Inflammatory macrophage (primary cell): Measurements from ENCODE around the gene ANXA9.

Experiments
- DNase-seq, 2 donors: peaks; one replicate each; pipeline ENCODE4 v3.0.0-alpha.2; 2020 to 2022

The ANXA9 gene

DNA sequence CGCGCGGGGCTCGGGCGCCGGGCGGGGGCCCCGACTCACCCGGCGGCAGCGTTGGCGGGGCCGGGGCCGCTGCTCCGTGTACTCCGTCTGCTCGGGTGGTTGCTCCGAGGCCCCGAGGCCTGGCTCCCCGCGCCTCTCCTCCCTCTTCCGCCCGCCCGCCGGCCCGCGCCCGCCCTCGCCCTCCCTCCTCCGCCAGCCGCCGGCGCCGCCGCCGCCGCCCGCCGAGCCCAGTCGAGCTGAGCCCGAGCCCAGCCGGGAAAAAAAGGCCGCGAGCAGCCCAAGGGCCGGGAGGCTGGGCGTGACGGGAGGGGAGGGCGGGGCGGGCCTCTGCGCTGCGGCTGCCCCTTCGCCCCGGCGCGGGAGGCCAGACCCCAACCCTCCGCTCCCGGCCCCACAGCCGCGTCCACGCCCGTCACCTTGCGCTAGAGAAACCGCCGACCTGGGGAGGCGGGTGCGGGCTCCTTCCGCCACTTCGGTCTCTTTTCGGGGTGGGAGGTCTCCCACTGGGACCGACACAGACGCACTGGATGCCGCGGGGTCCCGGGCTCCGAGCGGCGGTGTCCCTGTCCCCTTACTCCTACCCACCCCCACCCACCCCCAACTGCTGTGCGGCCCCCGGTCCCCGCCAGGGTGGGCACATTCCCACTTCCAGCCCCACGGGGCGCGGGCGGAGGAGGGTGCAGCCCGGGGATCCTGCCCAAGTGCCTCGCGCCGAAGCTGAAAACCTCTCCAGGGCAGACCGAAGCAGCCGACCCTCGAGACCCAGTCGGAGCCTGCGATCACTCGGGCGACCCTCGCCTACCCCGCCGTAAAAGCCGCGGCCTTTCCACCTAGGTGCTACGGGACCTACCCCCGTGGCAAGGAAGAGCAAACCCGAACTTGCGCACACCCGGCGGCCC lies 7.3 kb upstream of the ANXA9 start, which contains the start of gene CERS2:
CERS2 (minus strand) TSS at position 256 of the 899 bp plus-strand sequence. CDS start 5,745 bp downstream, outside the sequence.
- DNase-seq, result peak; percentile 60 to 65

DNA sequence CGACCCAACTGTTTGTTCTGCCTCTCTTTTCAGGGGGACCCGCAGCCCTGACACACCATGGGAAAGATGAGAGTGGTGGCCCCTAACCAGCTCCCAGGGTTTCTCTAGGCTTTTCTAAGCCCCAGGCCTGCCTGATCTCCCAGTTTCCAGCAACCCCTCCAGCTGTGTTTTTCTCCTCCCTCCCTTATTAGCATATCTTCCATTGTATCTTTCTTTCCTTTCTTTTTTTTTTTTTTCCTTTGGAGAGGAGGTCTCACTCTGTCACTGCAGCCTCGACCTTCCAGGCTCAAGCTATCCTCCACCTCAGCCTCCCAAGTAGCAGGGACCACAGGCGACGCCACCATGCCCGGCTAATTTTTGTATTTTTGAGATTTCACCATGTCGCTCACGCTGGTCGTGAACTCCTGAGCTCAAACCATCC lies 5.7 kb upstream of the ANXA9 start:
- DNase-seq, result no peak

- peak; percentile 91 to 94 for DNase-seq
Observed at GRCh38 chr1:150976879-150977694, 5.0 kb upstream of the ANXA9 start.

- peak; percentile 92 to 95 for DNase-seq
Observed at GRCh38 chr1:150979092-150980056, 2.7 kb upstream of the ANXA9 start.

- no peak for DNase-seq
Observed at GRCh38 chr1:150981177-150981804, 801 bp upstream of the ANXA9 start.

GRCh38 chr1:150985179-150985825 lies 3.2 kb downstream of the ANXA9 start:
- DNase-seq, result no peak

GRCh38 chr1:150987924-150988323 lies 5.8 kb downstream of the ANXA9 start:
- no peak for DNase-seq

GRCh38 chr1:150992626-150993025 lies 10.5 kb downstream of the ANXA9 start:
- no peak for DNase-seq

GRCh38 chr1:150994248-150994647 lies 12.2 kb downstream of the ANXA9 start:
- DNase-seq, result no peak

GRCh38 chr1:150995460-150995859 lies 13.4 kb downstream of the ANXA9 start:
- DNase-seq, result no peak

- DNase-seq, result peak; percentile 36 to 45
Observed at GRCh38 chr1:150995896-150996295, 13.8 kb downstream of the ANXA9 start.

GRCh38 chr1:150997126-150997872 lies 15.2 kb downstream of the ANXA9 start:
- DNase-seq, result no peak

DNA sequence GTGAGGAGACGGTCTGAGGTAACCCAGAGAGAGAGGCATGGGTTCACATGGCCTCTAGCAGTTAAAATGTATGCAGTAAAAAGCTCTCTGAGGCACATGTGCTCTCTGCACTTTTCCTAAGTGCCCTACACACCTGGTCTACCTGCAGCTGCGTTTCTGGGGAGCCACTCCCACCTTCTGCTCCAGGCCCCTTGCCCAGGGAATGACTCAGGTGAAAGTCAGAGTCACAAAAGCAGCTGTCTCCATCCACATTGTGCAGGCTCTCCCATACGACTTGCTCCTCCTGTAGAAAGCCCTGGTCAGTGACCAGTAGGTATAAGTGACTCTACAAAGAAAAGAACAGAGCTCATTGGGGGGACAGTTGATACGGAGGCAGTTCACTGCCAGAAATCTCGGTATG lies 15.9 kb downstream of the ANXA9 start:
- no peak for DNase-seq

DNA sequence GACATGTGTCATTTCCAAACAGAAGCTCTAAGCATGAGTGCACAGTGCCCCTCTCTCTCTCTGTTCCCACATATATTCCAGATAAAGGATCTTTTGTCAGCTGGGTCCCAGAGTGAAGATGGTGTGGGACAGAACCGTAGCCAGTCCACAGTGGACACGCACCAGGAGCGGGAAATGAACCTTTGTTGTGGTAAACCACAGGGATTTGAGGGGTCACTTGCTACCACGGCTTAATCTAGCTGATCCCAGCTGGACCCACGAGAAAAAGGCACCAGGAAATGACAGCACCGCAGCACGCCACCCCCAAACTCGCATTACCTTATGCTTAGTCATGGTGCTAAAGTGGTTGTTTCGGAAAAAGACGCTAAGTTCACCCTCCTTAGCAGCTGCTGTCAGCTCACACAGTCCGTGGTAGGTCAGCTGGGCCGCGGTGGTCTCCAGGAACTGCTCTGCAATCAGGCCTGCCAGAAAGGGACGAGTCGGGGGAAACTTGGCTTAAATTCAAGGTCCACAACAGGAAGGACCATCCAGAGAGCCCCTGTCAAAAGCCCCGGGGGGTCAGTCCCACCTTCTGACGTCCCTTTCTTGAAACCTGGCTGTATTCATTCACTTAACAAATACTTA lies 17.1 kb downstream of the ANXA9 start:
- peak; percentile 19 to 67 for DNase-seq

- peak; percentile 21 to 31 for DNase-seq
Observed at GRCh38 chr1:150999926-151000325, 17.8 kb downstream of the ANXA9 start.

DNA sequence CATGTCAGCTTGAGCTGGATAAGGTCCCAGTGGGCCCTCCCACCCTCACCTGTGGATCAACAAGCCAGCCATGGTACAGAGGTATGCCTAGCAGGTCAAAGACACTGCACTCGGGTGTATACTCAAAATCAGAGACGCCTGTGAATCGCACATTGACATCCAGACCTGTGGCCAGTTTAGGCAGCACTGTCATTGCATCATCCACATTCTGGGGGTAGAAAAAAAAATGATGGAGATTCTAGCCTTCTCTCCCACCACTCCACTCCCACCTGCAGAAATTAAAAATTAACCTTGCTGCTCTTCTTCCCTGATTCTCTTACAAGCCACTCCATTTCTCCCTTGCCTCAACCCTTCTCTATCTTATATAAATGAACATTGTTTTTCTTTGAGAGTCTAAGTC lies 18.3 kb downstream of the ANXA9 start:
- no peak for DNase-seq

DNA sequence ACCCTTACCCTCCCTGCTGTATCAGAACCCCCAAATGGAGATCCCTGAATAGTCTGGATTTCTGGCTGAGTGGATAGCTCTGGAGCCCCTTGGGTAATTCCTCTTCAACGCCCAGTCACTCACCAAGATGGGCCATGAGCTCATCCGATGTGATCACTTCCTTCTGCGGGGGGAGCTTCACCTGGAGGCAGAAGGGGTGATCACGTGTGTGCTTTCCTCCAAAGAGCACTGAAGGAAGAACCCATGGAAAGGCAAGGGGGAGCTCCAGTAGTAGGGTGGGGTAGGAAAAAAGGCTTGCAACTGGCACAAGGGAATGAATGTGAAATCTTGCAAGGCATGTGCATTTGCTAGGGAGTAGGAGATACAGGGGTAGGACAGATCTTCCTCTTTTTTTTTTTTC lies 19.5 kb downstream of the ANXA9 start:
- peak; percentile 60 to 79 for DNase-seq

GRCh38 chr1:151002051-151002450 lies 20.0 kb downstream of the ANXA9 start:
- DNase-seq, result peak; percentile 41 to 46

GRCh38 chr1:151002611-151003010 lies 20.5 kb downstream of the ANXA9 start:
- DNase-seq, result no peak

DNA sequence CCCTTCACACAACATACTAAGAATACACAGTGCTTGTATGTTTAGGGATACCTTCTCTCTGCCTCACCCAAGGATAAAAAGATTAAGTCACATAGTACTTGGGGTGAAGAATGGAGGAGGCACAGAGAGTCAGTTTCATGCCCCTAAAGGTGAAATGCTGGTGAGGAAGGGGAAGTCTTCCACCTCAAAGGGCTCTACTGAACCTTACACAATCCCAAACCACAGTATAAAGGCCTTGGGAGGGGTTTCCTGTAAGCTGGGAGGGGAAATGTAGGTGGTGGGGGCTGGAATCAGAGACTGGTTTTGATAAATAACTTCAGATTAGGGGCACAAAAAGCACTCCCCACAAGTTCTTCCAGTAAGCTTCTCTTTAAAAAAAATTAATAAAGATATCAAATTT lies 21.1 kb downstream of the ANXA9 start:
- DNase-seq, result peak in 1 of 2 donors; percentile 19
